Muscle of leg (tissue), 11 donors: ENCODE results near the gene MTMR11. TPM values are rescaled to one million over a fixed set of nuclear protein-coding genes. Genes with fewer than 3 reads are reported as not detected.
"Not testable (repeated sequence)": the region's sequence is repeated elsewhere in the genome, so short reads cannot be mapped to it uniquely, and the experiment has no call there.

Experiments used
- DNase-seq: peaks from one replicate; pipeline ENCODE4 v3.0.0; 2013
- H3K27ac ChIP-seq: one replicate; pipeline ENCODE4 v1.5.1; 2013; ENCODE audit warnings: mild to moderate bottlenecking, low read length, control low read depth
- H3K27me3 ChIP-seq: one replicate; pipeline ENCODE4 v1.6.1; 2013; ENCODE audit warnings: low read length; ENCODE audit not compliant: control insufficient read depth, insufficient read depth
- H3K36me3 ChIP-seq: one replicate; pipeline ENCODE4 v1.6.1; 2013; ENCODE audit warnings: low read length; ENCODE audit not compliant: control insufficient read depth, insufficient read depth
- H3K4me1 ChIP-seq: one replicate; pipeline ENCODE4 v1.6.1; 2013; ENCODE audit warnings: low read length; ENCODE audit not compliant: control insufficient read depth, insufficient read depth
- H3K4me3 ChIP-seq: one replicate; pipeline ENCODE4 v1.5.1; 2013; ENCODE audit warnings: low read length, control low read depth
- H3K9me3 ChIP-seq: replicated peaks from 2 replicates; pipeline ENCODE4 v1.6.1; 2013; ENCODE audit warnings: low read depth, low read length; ENCODE audit not compliant: control insufficient read depth
- WGBS: methylation state at CpG from one replicate; pipeline ENCODE4 v1.1.5; 2013; ENCODE audit warnings: missing lambda C conversion rate; ENCODE audit not compliant: insufficient coverage; 5-methylcytosine and 5-hydroxymethylcytosine counted together
- polyA plus RNA-seq, 8 donors: library from polyadenylated mRNA; unstranded; fragments of 120-200 nt; gene quantifications; one replicate each; pipeline versions ENCODE4 v1.2.1 to v1.2.3, GENCODE V29; 2013; ENCODE audit warnings: inconsistent platforms in 1 of 8, low replicate concordance in 1 of 8; ENCODE audit not compliant: insufficient read length in 8 of 8, insufficient read depth in 1 of 8
- total RNA-seq: library from RNA; stranded (reverse); fragments of 120-200 nt; gene quantifications from one replicate; pipeline ENCODE4 v1.2.4, GENCODE V29; 2013

The MTMR11 gene
- total and polyA plus RNA-seq, 9 donors = 8.1 to 25.1 (median 22.1) TPM

DNA sequence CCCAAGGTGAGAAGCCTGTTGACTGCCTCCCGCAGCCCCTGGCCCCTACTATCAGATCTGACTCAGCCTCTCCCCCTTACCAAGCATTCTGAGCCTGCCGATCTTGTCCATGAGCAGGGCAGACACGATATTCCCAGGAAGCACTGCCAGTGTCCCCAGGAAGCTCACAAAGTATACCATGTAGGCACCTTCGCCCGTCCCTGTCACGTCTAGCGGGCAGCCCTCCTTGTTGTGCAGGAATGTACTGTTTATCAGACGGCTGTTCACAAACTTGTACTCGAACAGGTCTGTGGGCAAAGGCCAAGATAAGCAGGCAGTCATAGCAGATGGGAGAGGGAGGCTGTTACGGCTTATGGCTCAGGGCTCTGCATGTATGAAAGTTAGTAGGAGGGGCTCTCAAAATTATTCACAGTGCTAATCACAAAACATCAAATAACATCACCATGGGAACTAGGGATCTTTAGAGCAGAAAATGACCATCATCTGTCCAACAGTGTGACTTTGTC, 30.1 kb downstream of the MTMR11 start:
- Histone ChIP-seq H3K27me3 (no peaks in the 10 kb centered on the region), H3K9me3 (no peaks in the 10 kb centered on the region), H3K36me3 (peaks cover 12% of the 10 kb centered on the region), H3K4me1 (no peaks in the 10 kb centered on the region), H3K4me3 (no peak overlapping the region), H3K27ac (no peak overlapping the region)
- 91% methylated on average over 9 of the region's 10 CpGs for WGBS
- no peak for DNase-seq

DNA sequence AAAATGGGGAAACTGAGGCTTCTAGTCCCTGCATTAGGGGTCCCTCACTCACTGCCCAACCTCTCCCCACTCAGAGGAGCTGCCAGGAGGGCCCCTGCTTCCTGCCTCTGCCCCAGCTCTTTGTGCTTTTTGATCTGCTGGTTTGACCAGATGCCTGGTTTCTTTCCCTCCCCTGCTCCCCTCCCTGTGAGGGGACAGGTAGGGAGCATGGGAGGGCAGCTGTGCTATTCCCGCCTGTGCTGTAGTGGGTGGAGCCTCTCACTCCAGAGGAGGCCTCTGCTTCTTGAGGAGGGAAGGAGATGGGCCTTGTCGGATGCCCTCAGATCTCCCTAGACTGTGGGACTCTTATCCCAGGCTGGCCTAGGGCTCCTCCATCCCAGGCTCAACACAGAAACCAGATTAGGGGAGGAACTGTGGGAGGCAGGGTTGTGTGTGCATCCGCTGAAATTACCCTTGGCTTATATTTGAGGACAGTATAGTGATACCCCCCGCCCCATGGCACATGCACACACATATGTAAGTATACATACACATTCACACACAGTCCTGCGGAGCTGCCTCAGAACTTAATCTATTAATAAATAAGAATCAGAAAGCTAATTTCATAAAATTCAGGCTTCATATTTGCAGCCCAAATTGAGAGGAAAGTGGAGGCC, 32.7 kb downstream of the MTMR11 start:
- peaks cover 9% of the 10 kb centered on the region for H3K36me3 ChIP-seq
- WGBS = no CpG with 5 or more reads among the region's 5 CpGs
- H3K27ac ChIP-seq = no peak overlapping the region
- H3K4me3 ChIP-seq = no peak overlapping the region
- no peak for DNase-seq
- H3K4me1 ChIP-seq = peaks cover 6% of the 10 kb centered on the region
- no peaks in the 10 kb centered on the region for H3K9me3 ChIP-seq
- H3K27me3 ChIP-seq = no peaks in the 10 kb centered on the region

GRCh38 chr1:149899460-149900284, 37.0 kb downstream of the MTMR11 start, which contains the start of gene BOLA1:
Gene BOLA1, plus strand, starts transcription at chr1:149899568. Its CDS starts 492 bp downstream, at chr1:149900060.
- Histone ChIP-seq H3K9me3 (no peaks in the 10 kb centered on the region), H3K27ac (peak within 1 kb of the TSS; percentile 87), H3K27me3 (no peaks in the 10 kb centered on the region), H3K36me3 (peaks cover 3% of the 10 kb centered on the region), H3K4me3 (peak within 1 kb of the TSS; percentile 62), H3K4me1 (peaks cover 6% of the 10 kb centered on the region)
- 9% methylated on average over 53 of the region's 65 CpGs for WGBS
- peak; percentile 98 for DNase-seq

DNA sequence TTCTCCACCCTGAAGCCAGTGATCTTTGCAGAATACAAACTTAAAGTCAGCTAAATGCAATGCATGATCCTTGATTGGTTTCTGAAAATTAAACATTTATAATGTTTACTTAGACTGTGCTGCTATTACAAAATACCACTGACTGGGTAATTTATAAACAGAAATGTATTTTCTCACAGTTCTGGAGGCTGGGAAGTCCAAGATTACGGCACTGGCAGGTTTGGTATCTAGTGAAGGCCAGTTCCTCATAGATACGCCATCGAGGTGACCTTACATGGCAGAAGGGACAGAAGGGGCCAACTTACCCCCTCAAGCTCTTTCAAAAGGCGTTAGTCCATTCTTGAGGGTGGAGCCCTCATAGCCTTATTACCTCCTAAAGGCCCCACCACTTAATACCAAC, 40.1 kb downstream of the MTMR11 start:
- Histone ChIP-seq H3K27me3 (no peaks in the 10 kb centered on the region), H3K4me1 (peaks cover 6% of the 10 kb centered on the region), H3K27ac (no peak overlapping the region), H3K9me3 (no peaks in the 10 kb centered on the region), H3K4me3 (no peak overlapping the region), H3K36me3 (no peaks in the 10 kb centered on the region)
- DNase-seq = no peak
- no CpG with 5 or more reads among the region's 4 CpGs for WGBS

GRCh38 chr1:149888999-149889289, 47.7 kb downstream of the MTMR11 start:
- H3K36me3 ChIP-seq = no peaks in the 10 kb centered on the region
- peaks cover 17% of the 10 kb centered on the region for H3K4me1 ChIP-seq
- H3K27ac ChIP-seq = peak overlapping the region; percentile 99
- H3K9me3 ChIP-seq = no peaks in the 10 kb centered on the region
- 11% methylated on average over 5 of the region's 6 CpGs for WGBS
- peak; percentile 73 for DNase-seq
- no peaks in the 10 kb centered on the region for H3K27me3 ChIP-seq
- peak overlapping the region; percentile 69 for H3K4me3 ChIP-seq

DNA sequence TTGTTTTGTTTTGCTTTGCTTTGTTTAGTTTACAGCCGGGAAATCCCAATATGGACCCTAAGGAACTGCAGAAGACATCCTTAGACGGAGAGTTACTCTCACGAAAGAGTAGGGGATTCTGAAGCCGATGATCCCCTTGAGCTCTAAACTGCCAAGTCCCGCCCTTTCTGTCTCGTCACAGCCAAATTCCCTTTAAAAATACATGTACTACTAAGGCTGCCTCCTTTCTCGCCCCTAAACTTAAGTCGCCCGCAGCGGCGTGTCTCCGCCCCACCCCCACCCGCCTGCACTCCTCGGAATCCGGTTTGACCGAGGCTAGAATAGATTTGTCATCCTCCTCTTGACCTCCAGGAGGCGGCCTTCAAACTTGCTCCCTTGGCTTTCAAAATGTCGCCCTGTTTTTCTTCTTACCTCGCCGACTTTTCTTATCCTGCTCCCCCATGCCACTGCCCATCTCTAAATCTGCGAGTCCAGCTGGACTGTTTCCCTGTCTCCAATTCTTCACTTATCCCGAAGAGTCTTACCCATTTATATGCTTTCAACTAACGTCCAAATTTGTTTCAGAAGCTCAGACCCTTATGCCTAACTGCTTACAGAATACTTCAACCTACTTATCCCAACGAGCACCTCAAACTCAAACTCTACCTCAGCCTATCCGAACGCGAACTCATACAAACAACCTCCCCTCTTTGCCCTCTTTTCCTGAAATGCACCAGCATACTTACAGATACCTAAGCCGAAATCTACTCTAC, 48.3 kb downstream of the MTMR11 start:
- Histone ChIP-seq H3K9me3 (no peaks in the 10 kb centered on the region), H3K36me3 (no peaks in the 10 kb centered on the region), H3K4me3 (peak overlapping the region; percentile 69), H3K27ac (peak overlapping the region; percentile 99), H3K27me3 (no peaks in the 10 kb centered on the region), H3K4me1 (peaks cover 20% of the 10 kb centered on the region)
- 1% methylated on average over 27 of the region's 28 CpGs for WGBS
- peak; percentile 96 for DNase-seq

DNA sequence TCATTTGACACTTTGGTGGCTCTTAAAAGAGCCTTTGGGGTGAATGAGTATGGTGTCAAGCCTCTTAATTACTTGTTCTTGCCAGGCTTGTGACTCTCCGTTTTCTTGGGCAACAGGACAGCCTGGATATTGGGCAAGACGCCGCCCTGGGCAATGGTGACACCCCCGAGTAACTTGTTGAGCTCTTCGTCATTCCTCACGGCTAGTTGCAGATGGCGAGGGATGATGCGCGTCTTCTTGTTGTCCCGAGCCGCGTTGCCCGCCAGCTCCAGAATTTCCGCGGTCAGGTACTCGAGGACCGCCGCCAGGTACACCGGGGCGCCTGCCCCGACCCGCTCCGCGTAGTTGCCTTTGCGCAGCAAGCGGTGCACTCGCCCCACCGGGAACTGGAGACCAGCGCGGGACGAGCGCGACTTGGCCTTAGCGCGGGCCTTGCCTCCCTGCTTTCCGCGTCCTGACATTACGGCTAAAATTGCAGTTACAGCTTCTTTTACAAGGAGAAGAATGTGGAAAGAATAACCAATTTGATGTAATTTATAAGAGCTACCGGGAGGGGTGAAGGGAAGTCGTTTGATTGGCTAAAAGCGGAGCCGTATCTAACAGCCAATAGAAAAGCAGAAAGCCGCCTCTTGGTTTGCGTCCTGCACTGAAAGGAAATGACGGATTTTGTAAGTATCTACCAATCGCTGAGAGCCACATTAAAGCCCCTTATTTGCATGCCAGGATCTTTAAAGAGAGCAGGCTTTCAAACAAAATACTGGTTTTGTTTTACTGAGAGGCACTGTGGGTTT, 49.0 kb downstream of the MTMR11 start:
- DNase-seq = peak; percentile 100
- Histone ChIP-seq H3K36me3 (no peaks in the 10 kb centered on the region), H3K4me1 (peaks cover 20% of the 10 kb centered on the region), H3K27ac (peak overlapping the region; percentile 99), H3K4me3 (peak overlapping the region; percentile 69), H3K27me3 (no peaks in the 10 kb centered on the region), H3K9me3 (no peaks in the 10 kb centered on the region)
- 0% methylated on average over 46 of the region's 46 CpGs for WGBS

GRCh38 chr1:149887196-149887455, 49.6 kb downstream of the MTMR11 start:
- DNase-seq, H3K9me3 ChIP-seq, H3K27me3 ChIP-seq, H3K36me3 ChIP-seq: not testable (repeated sequence)
- H3K4me1 ChIP-seq = peaks cover 20% of the 10 kb centered on the region
- WGBS = 0% methylated on average over 6 of the region's 13 CpGs
- H3K27ac ChIP-seq = peak overlapping the region; percentile 99
- H3K4me3 ChIP-seq = peak overlapping the region; percentile 69

- Histone ChIP-seq H3K4me3 (peak overlapping the region; percentile 74), H3K4me1 (peaks cover 20% of the 10 kb centered on the region), H3K9me3 (no peaks in the 10 kb centered on the region), H3K36me3 (no peaks in the 10 kb centered on the region), H3K27ac (peak overlapping the region; percentile 99), H3K27me3 (no peaks in the 10 kb centered on the region)
- peak; percentile 100 for DNase-seq
- WGBS = under 1% methylated on average over 53 of the region's 62 CpGs
Observed at GRCh38 chr1:149886396-149887195, 50.1 kb downstream of the MTMR11 start.
